ENCODE data around the gene SLC41A1.

GRCh38 chr1:205837382-205837970, 24.5 kb upstream of the SLC41A1 start:
- no peak for TF ChIP-seq CTCF (IDR thresholded peaks at IDR 0.05; ENCODE audit: low read length)
- TF ChIP-seq EZH2 (optimal IDR thresholded peaks at IDR 0.05; ENCODE audit: low read depth, low read length): no peak
- TF ChIP-seq EZH2phosphoT487 (IDR thresholded peaks at IDR 0.05; ENCODE audit: low read length): no peak
